HepG2 (cell line): ENCODE measurements around the gene NTF3. TPM values are rescaled to one million over a fixed set of nuclear protein-coding genes. Genes with fewer than 3 reads are reported as not detected.

Experiments
- ATAC-seq: fragments of 200-7000 bp; cut with Tn5 transposase; 3 replicates; pipeline ENCODE4 v1.9.1; 2020; ENCODE audit warnings: mild to moderate bottlenecking, moderate library complexity
- BruUV-seq: library from RNA; stranded (reverse); fragments of 400-500 nt; replicated peaks from 2 replicates; lab custom pipeline; 2021; lab: Mats Ljungman, UMichigan
- CTCF ChIA-PET: fragments of 300-600 bp; formaldehyde crosslinking; extraction: SDS; loops from one replicate; lab custom pipeline; 2021; ENCODE audit warnings: low total read pairs, inconsistent platforms, low intra/inter-chr PET ratio; lab: Yijun Ruan, JAX
- POLR2A ChIA-PET: fragments of 350-600 bp; sonication (Branson Sonifier 250); formaldehyde crosslinking; loops from one replicate; lab custom pipeline; 2020; ENCODE audit warnings: antibody characterized with exemption, inconsistent platforms; lab: Yijun Ruan, JAX
- DNase-seq: peaks from one replicate; pipeline ENCODE4 v3.0.0-alpha.2; 2015; ENCODE audit warnings: low spot score
- FAIRE-seq: peaks from 3 replicates; lab custom pipeline; 2011; peaks lifted over from hg19 to GRCh38; lab: Jason Lieb, UNC
- H2AFZ ChIP-seq: one replicate; pipeline ENCODE4 v1.6.1; 2011; ENCODE audit warnings: low read length, inconsistent platforms
- H3K27ac ChIP-seq: fragments of 300-600 bp; 3 replicates; pipeline ENCODE4 v1.8.0; 2011; ENCODE audit warnings: mixed run types, mild to moderate bottlenecking, mixed read lengths, low read length, inconsistent platforms; ENCODE audit not compliant: insufficient read depth; ENCODE audit errors: extremely low read length
- H3K27me3 ChIP-seq, 2 experiments: fragments of 200-600 bp in 1 of 2; 2 replicates in 1 of 2; 3 replicates in 1 of 2; pipeline versions ENCODE4 v1.6.0 to v1.8.0; 2011; ENCODE audit warnings: low read length in 2 of 2, mild to moderate bottlenecking in 2 of 2, moderate library complexity in 2 of 2, inconsistent platforms in 1 of 2; ENCODE audit not compliant: insufficient read depth in 2 of 2, control insufficient read depth in 1 of 2
- H3K36me3 ChIP-seq, 2 experiments: fragments of 200-600 bp in 1 of 2; replicated peaks in 1 of 2; 2 replicates in 1 of 2; 3 replicates in 1 of 2; pipeline versions ENCODE4 v1.5.1 to v1.8.0; 2011; ENCODE audit warnings: low read length in 2 of 2, inconsistent platforms in 1 of 2; ENCODE audit not compliant: insufficient read depth in 2 of 2, control insufficient read depth in 1 of 2
- H3K4me1 ChIP-seq: 2 replicates; pipeline ENCODE4 v1.5.1; 2012; ENCODE audit warnings: low read length, inconsistent platforms; ENCODE audit not compliant: insufficient read depth
- H3K4me2 ChIP-seq: 2 replicates; pipeline ENCODE4 v1.6.0; 2011; ENCODE audit warnings: low read depth, low read length, inconsistent platforms
- H3K4me3 ChIP-seq, 3 experiments: fragments of 200-600 bp in 1 of 3; sonication (generic), shearing (Covaris generic) in 1 of 3; replicated peaks in 1 of 3; 2 replicates each; pipeline ENCODE4 v1.5.1; 2011 to 2016; ENCODE audit warnings: low read length in 3 of 3, inconsistent platforms in 2 of 3, low read depth in 2 of 3, mild to moderate bottlenecking in 2 of 3, control low read depth in 1 of 3, mixed read lengths in 1 of 3; ENCODE audit not compliant: insufficient read depth in 1 of 3
- H3K79me2 ChIP-seq: one replicate; pipeline ENCODE4 v1.6.1; 2011; ENCODE audit warnings: low read length, inconsistent platforms; ENCODE audit not compliant: insufficient read depth
- H3K9ac ChIP-seq: 2 replicates; pipeline ENCODE4 v1.6.0; 2011; ENCODE audit warnings: mild to moderate bottlenecking, low read depth, low read length, inconsistent platforms; ENCODE audit not compliant: insufficient read depth
- H3K9me3 ChIP-seq: 2 replicates; pipeline ENCODE4 v1.5.1; 2012; ENCODE audit warnings: mild to moderate bottlenecking, low read length
- H4K20me1 ChIP-seq: 2 replicates; pipeline ENCODE4 v1.6.0; 2011; ENCODE audit warnings: inconsistent platforms, mild to moderate bottlenecking, low read length, moderate library complexity; ENCODE audit not compliant: insufficient read depth
- CCAR2 ChIP-seq: fragments of 200-400 bp; formaldehyde crosslinking; optimal IDR thresholded peaks from 2 replicates; pipeline ENCODE3; 2018; ENCODE audit warnings: low read depth, mild to moderate bottlenecking, low read length, moderate library complexity
- CEBPG ChIP-seq: IDR thresholded peaks from 2 replicates; pipeline ENCODE4 v1.6.1; 2016
- DMAP1 ChIP-seq: IDR thresholded peaks from 2 replicates; pipeline ENCODE4 v1.6.1; 2016
- IKZF4 ChIP-seq: sonication (generic); formaldehyde crosslinking; IDR thresholded peaks from 2 replicates; pipeline ENCODE4 v1.5.1; 2020; ENCODE audit warnings: borderline replicate concordance, mild to moderate bottlenecking, low read depth, missing genetic modification reagents; ENCODE audit errors: not compliant biosample characterization
- RFX3 ChIP-seq: IDR thresholded peaks from 2 replicates; pipeline ENCODE4 v1.6.1; 2016; ENCODE audit warnings: missing biosample characterization, missing genetic modification reagents
- TAF1 ChIP-seq: sonication (generic); formaldehyde crosslinking; IDR thresholded peaks from 2 replicates; pipeline ENCODE4 v1.4.0; 2020; ENCODE audit warnings: missing genetic modification reagents
- YEATS4 ChIP-seq: sonication (generic); formaldehyde crosslinking; IDR thresholded peaks from 2 replicates; pipeline ENCODE4 v1.4.0; 2020; ENCODE audit warnings: missing genetic modification reagents, borderline replicate concordance
- ZNF230 ChIP-seq: sonication (generic); formaldehyde crosslinking; IDR thresholded peaks from 2 replicates; pipeline ENCODE4 v1.4.0; 2020; ENCODE audit warnings: mild to moderate bottlenecking, missing genetic modification reagents
- ZNF274 ChIP-seq: sonication (generic); formaldehyde crosslinking; IDR thresholded peaks from 2 replicates; pipeline ENCODE4 v1.5.1; 2020; ENCODE audit warnings: mild to moderate bottlenecking, missing genetic modification reagents
- ZNF30 ChIP-seq: sonication (generic); formaldehyde crosslinking; IDR thresholded peaks from 2 replicates; pipeline ENCODE4 v1.5.0; 2020; ENCODE audit warnings: mild to moderate bottlenecking, missing genetic modification reagents
- ZNF446 ChIP-seq: sonication (generic); formaldehyde crosslinking; IDR thresholded peaks from 2 replicates; pipeline ENCODE4 v1.5.0; 2020; ENCODE audit warnings: mild to moderate bottlenecking, missing genetic modification reagents
- WGBS: methylation state at CpG from one replicate; pipeline ENCODE4 v1.1.6; 2017; ENCODE audit warnings: low lambda C conversion rate; 5-methylcytosine and 5-hydroxymethylcytosine counted together
- in situ Hi-C: cut with HindIII; loops from 2 replicates; pipeline ENCODE4 v1.10.0; 2017; ENCODE audit warnings: low pct_unique_long_range_greater_than_20kb; ENCODE audit not compliant: extremely low pct_ligation_motif_present
- intact Hi-C: fragments of 100-400 bp; cut with micrococcal nuclease; formaldehyde crosslinking; loops from one replicate; pipeline ENCODE4 v1.10.0; 2022; ENCODE audit not compliant: unreplicated experiment
- polyA plus RNA-seq, 8 experiments: library from polyadenylated mRNA; depleted of rRNA in 3 of 8; stranded (reverse) in 7 of 8; unstranded in 1 of 8; fragments of >200 nt; fragmentation: Illumina TruSeq in 4 of 8; extraction: Trizol in 4 of 8; gene quantifications; 2 replicates each; pipeline versions ENCODE4 v1.2.1 to v1.2.3, GENCODE V29; 2011 to 2016; ENCODE audit warnings: low read depth in 4 of 8, missing spikeins in 1 of 8, mixed read lengths in 1 of 8; ENCODE audit not compliant: insufficient read depth in 1 of 8
- total RNA-seq, 5 experiments: library from RNA; depleted of rRNA; stranded (reverse); fragments of >200 nt; fragmentation: Illumina TruSeq; extraction: Trizol; gene quantifications; 2 replicates each; pipeline ENCODE4 v1.2.3, GENCODE V29; 2016; ENCODE audit warnings: low read depth in 1 of 5
- TF ChIP-seq, protein P1 (sequence below): fragments of 450-650 bp; IDR thresholded peaks from 2 replicates; pipeline ENCODE4 v1.6.1; 2017; ENCODE audit warnings: mild to moderate bottlenecking

Gene NTF3
- total and polyA plus RNA-seq, 2 of the 13 experiments (the other 11 are each of a cell fraction or from before 2014, with no cell fraction given): not detected

DNA sequence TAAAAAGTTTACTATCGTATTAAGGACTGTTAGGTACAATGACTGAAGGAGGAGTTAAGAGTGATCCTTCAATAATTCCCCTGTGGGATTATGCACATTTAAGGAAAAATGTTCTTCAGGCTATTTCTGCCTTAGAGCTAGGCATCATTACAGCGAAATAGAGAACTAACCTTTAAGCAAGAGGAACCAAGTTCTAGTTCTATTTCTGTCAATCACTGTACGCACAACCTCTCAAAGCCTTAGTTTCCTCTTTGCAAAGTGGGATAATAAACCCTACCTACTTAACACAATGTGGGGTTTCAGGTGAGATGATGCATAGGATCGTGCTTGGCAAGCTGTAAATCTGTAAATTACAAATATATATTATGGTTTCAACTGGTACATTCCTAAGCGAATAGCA, 15.4 kb downstream of the NTF3 start (continued):
- TF ChIP-seq DMAP1 (CRISPR knock-in tag): no peak
- TF ChIP-seq ZNF446: no peak
- TF ChIP-seq TAF1 (CRISPR knock-in tag): no peak
- TF ChIP-seq ZNF230 (CRISPR knock-in tag): no peak
- no peak for TF ChIP-seq ZNF274 (CRISPR knock-in tag)
- no peak for TF ChIP-seq ZNF30 (CRISPR knock-in tag)
- TF ChIP-seq CCAR2: no peak
- no peak for TF ChIP-seq YEATS4
- TF ChIP-seq, all 625 proteins: peak for 0

DNA sequence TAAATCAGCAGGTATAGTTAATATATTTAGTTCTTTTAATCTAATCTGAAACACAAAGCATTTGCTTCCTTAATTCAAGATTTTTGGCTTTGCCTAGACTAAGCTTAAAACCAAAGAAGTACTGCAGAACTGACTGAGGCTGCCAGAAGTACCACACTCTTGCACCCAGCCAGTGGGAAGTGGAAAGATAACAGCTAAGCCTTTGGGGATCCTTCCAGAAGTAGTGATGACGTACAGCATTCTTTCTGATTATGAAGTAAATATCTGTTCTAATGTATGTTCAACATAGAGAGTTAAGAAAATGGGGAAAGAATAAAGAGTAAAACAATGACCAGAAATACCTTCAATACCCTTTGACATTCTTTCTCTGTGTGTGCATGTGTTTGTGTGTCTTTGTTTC, 19.3 kb downstream of the NTF3 start:
- DNase-seq: no peak
- Histone ChIP-seq H3K27ac (no peak overlapping the region), H3K9me3 (no peaks in the 10 kb centered on the region), H3K4me3 (no peak overlapping the region), H3K4me1 (no peaks in the 10 kb centered on the region), H4K20me1 (no peaks in the 10 kb centered on the region), H3K4me2 (no peak overlapping the region), H3K36me3 (no peaks in the 10 kb centered on the region), H2AFZ (no peak overlapping the region), H3K79me2 (no peaks in the 10 kb centered on the region), H3K9ac (no peak overlapping the region), H3K27me3 (peaks cover 1 to 20% of the 10 kb centered on the region in 2 experiments; a peak in 3 of 5 replicates)
- no peak for ATAC-seq
- TF ChIP-seq IKZF4 (CRISPR knock-in tag) (no peak), RFX3 (CRISPR knock-in tag) (no peak), CEBPG (no peak)
- TF ChIP-seq, protein P1, sequence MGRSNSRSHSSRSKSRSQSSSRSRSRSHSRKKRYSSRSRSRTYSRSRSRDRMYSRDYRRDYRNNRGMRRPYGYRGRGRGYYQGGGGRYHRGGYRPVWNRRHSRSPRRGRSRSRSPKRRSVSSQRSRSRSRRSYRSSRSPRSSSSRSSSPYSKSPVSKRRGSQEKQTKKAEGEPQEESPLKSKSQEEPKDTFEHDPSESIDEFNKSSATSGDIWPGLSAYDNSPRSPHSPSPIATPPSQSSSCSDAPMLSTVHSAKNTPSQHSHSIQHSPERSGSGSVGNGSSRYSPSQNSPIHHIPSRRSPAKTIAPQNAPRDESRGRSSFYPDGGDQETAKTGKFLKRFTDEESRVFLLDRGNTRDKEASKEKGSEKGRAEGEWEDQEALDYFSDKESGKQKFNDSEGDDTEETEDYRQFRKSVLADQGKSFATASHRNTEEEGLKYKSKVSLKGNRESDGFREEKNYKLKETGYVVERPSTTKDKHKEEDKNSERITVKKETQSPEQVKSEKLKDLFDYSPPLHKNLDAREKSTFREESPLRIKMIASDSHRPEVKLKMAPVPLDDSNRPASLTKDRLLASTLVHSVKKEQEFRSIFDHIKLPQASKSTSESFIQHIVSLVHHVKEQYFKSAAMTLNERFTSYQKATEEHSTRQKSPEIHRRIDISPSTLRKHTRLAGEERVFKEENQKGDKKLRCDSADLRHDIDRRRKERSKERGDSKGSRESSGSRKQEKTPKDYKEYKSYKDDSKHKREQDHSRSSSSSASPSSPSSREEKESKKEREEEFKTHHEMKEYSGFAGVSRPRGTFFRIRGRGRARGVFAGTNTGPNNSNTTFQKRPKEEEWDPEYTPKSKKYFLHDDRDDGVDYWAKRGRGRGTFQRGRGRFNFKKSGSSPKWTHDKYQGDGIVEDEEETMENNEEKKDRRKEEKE: no peak
- ChIA-PET CTCF (no interaction called here), POLR2A (no interaction called here)
- no peak for FAIRE-seq
- 4% methylated on average over 1 of the region's 1 CpG for WGBS
- intact Hi-C loops (no loop called here), in situ Hi-C loops (no loop called here)
- BruUV-seq: no TSS peak
